Endodermal cell (in vitro differentiated cells): ENCODE measurements around the gene NCAM1. TPM values are rescaled to one million over a fixed set of nuclear protein-coding genes. Genes with fewer than 3 reads are reported as not detected.

Source experiments
- DNase-seq: peaks from one replicate; pipeline ENCODE4 v3.0.0-alpha.2; 2017
- H3K27ac ChIP-seq: 2 replicates; pipeline ENCODE4 v1.5.1; 2013; ENCODE audit warnings: mild to moderate bottlenecking, low read depth, low read length, moderate library complexity
- H3K27me3 ChIP-seq: 2 replicates; pipeline ENCODE4 v1.6.1; 2013; ENCODE audit warnings: mild to moderate bottlenecking, low read length, moderate library complexity; ENCODE audit not compliant: insufficient read depth, control insufficient read depth, poor library complexity, severe bottlenecking
- H3K36me3 ChIP-seq: 2 replicates; pipeline ENCODE4 v1.7.0; 2013; ENCODE audit warnings: mild to moderate bottlenecking, low read length, moderate library complexity; ENCODE audit not compliant: control insufficient read depth, insufficient read depth
- H3K4me1 ChIP-seq: one replicate; pipeline ENCODE4 v1.7.0; 2013; ENCODE audit warnings: low read length; ENCODE audit not compliant: control insufficient read depth, insufficient read depth
- H3K4me3 ChIP-seq: 2 replicates; pipeline ENCODE4 v1.5.1; 2013; ENCODE audit warnings: mild to moderate bottlenecking, low read length, moderate library complexity
- H3K9ac ChIP-seq: 2 replicates; pipeline ENCODE4 v1.6.1; 2013; ENCODE audit warnings: mild to moderate bottlenecking, low read length, moderate library complexity; ENCODE audit not compliant: poor library complexity, severe bottlenecking; ENCODE audit errors: extremely low read depth
- H3K9me3 ChIP-seq: 2 replicates; pipeline ENCODE4 v1.6.1; 2013; ENCODE audit warnings: mild to moderate bottlenecking, low read length, moderate library complexity; ENCODE audit not compliant: control insufficient read depth
- H3K27ac Mint-ChIP-seq: 2 replicates; pipeline ENCODE4 v1.8.0; 2020; ENCODE audit warnings: mixed read lengths
- H3K27me3 Mint-ChIP-seq: 2 replicates; pipeline ENCODE4 v1.8.0; 2021; ENCODE audit warnings: mild to moderate bottlenecking, mixed read lengths; ENCODE audit not compliant: insufficient read depth
- H3K36me3 Mint-ChIP-seq: 2 replicates; pipeline ENCODE4 v1.8.0; 2020; ENCODE audit warnings: low read depth, mixed read lengths
- H3K4me1 Mint-ChIP-seq: 2 replicates; pipeline ENCODE4 v1.8.0; 2020; ENCODE audit warnings: mixed read lengths
- H3K4me3 Mint-ChIP-seq: 2 replicates; pipeline ENCODE4 v1.8.0; 2020; ENCODE audit warnings: mild to moderate bottlenecking, moderate library complexity, mixed read lengths
- H3K9me3 Mint-ChIP-seq: 2 replicates; pipeline ENCODE4 v1.8.0; 2020; ENCODE audit warnings: mild to moderate bottlenecking, mixed read lengths
- CTCF ChIP-seq: fragments of 200-600 bp; sonication (generic); conservative IDR thresholded peaks from 2 replicates; pipeline ENCODE4 v1.5.0; 2021; ENCODE audit warnings: antibody characterized with exemption, mild to moderate bottlenecking
- WGBS, 2 experiments: methylation state at CpG; one replicate each; pipeline versions ENCODE4 v1.1.5 to v1.1.7; 2013; ENCODE audit warnings: missing lambda C conversion rate in 2 of 2, mixed read lengths in 1 of 2; ENCODE audit not compliant: insufficient coverage in 1 of 2, insufficient read length in 1 of 2; 5-methylcytosine and 5-hydroxymethylcytosine counted together
- total RNA-seq, 2 donors: library from RNA; stranded (reverse); fragmentation: NEBNext Ultra II Directional in 1 of 2; extraction: Animal tissue kit (Norgen Biotek cat#: 25700) in 1 of 2; gene quantifications; 2 replicates in 1 of 2; 3 replicates in 1 of 2; pipeline ENCODE4 v1.2.1, GENCODE V29; 2021

Gene NCAM1
- total RNA-seq, 2 donors from 2014 or later = 1.6 to 2.9 TPM

GRCh38 chr11:113311536-113311935, 350.3 kb downstream of the NCAM1 start:
- Mint-ChIP-seq H3K27me3 (peaks cover 31% of the 10 kb centered on the region), H3K9me3 (no peaks in the 10 kb centered on the region), H3K36me3 (no peaks in the 10 kb centered on the region), H3K4me3 (no peak overlapping the region), H3K4me1 (peaks cover 10% of the 10 kb centered on the region), H3K27ac (no peak overlapping the region)
- 89 to 95% methylated on average over 1 of the region's 1 CpG for WGBS, 2 experiments
- no peak overlapping the region for H3K9ac ChIP-seq
- TF ChIP-seq CTCF = no peak
- DNase-seq = no peak
- H3K4me3 ChIP-seq = no peak overlapping the region
- peaks cover 18% of the 10 kb centered on the region for H3K27me3 ChIP-seq
- H3K36me3 ChIP-seq = no peaks in the 10 kb centered on the region
- no peaks in the 10 kb centered on the region for H3K4me1 ChIP-seq
- no peak overlapping the region for H3K27ac ChIP-seq
- H3K9me3 ChIP-seq = no peaks in the 10 kb centered on the region

DNA sequence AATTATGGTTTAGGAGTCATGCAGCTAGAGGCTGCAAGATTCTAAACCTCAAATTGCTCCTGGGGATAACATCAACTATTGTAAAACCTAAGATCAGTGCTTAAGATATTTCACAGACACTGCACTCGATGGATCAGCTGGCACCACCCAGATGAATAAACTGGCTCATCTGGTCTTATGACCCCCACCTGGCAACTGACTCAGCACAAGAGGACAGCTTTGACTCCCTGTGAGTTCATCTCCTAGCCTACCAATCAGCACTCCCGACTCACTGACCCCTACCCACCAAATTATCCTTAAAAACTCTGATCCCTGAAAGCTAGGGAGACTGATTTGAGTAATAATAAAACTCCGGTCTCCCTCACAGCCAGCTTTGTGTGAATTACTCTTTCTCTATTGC, 352.4 kb downstream of the NCAM1 start:
- H3K27ac Mint-ChIP-seq = no peak overlapping the region
- peaks cover 4% of the 10 kb centered on the region for H3K9me3 Mint-ChIP-seq
- no peak overlapping the region for H3K4me3 Mint-ChIP-seq
- H3K27me3 Mint-ChIP-seq = peaks cover 21% of the 10 kb centered on the region
- no peak for DNase-seq
- Histone ChIP-seq H3K4me3 (no peak overlapping the region), H3K27me3 (peaks cover 10% of the 10 kb centered on the region), H3K9ac (no peak overlapping the region), H3K9me3 (peaks cover 6% of the 10 kb centered on the region), H3K27ac (no peak overlapping the region), H3K4me1 (no peaks in the 10 kb centered on the region), H3K36me3 (peaks cover 12% of the 10 kb centered on the region)
- H3K4me1 Mint-ChIP-seq = peaks cover 18% of the 10 kb centered on the region
- TF ChIP-seq CTCF = no peak
- 63 to 97% methylated on average over 1 to 3 of the region's 3 CpGs for WGBS, 2 experiments
- H3K36me3 Mint-ChIP-seq = peaks cover 14% of the 10 kb centered on the region

GRCh38 chr11:113314065-113314388, 352.8 kb downstream of the NCAM1 start:
- no peak overlapping the region for H3K27ac Mint-ChIP-seq
- peak overlapping the region; percentile 72 for H3K4me3 Mint-ChIP-seq
- peaks cover 6% of the 10 kb centered on the region for H3K9me3 ChIP-seq
- peaks cover 10% of the 10 kb centered on the region for H3K27me3 ChIP-seq
- TF ChIP-seq CTCF = no peak
- peaks cover 13% of the 10 kb centered on the region for H3K36me3 ChIP-seq
- peaks cover 4% of the 10 kb centered on the region for H3K9me3 Mint-ChIP-seq
- no peaks in the 10 kb centered on the region for H3K4me1 ChIP-seq
- no peak overlapping the region for H3K27ac ChIP-seq
- no peak overlapping the region for H3K9ac ChIP-seq
- H3K36me3 Mint-ChIP-seq = peaks cover 18% of the 10 kb centered on the region
- DNase-seq = no peak
- WGBS, 2 experiments = 18 to 19% methylated on average over 8 to 9 of the region's 9 CpGs
- peaks cover 18% of the 10 kb centered on the region for H3K4me1 Mint-ChIP-seq
- H3K4me3 ChIP-seq = peak overlapping the region; percentile 68
- H3K27me3 Mint-ChIP-seq = peaks cover 18% of the 10 kb centered on the region
